IPS-18c (cell line): Measurements from ENCODE around the gene SEPTIN3.

Source experiments
- H3K4me3 ChIP-seq: 2 replicates; pipeline ENCODE4 v1.7.0; 2013; ENCODE audit warnings: low read depth, mild to moderate bottlenecking, low read length, moderate library complexity; ENCODE audit not compliant: insufficient read depth
- H3K9me3 ChIP-seq: one replicate; pipeline ENCODE4 v1.6.1; 2013; ENCODE audit warnings: mild to moderate bottlenecking, low read length, moderate library complexity; ENCODE audit not compliant: control insufficient read depth, insufficient read depth

The SEPTIN3 gene

DNA sequence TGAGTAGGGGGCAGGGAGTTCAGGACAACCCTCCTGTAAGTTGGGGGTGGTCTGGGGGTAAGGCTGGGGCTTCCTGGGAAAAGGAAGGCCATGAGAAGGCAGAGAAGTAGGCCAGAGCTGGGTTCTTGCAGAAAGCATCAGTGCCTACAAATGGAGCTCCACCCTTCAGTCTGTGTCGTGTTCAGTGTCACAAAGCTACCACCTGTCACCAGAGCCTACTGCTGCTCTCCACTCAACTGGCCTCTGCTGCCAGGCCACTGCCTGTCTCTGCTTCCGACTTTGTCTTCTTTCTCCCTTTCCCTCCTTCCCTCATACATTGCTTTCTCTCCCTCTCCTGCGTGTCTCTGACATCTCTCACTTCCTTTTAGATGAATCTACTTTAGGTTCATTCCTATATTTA, 26.0 kb downstream of the SEPTIN3 start:
- no peaks in the 10 kb centered on the region for H3K9me3 ChIP-seq
- no peak overlapping the region for H3K4me3 ChIP-seq

DNA sequence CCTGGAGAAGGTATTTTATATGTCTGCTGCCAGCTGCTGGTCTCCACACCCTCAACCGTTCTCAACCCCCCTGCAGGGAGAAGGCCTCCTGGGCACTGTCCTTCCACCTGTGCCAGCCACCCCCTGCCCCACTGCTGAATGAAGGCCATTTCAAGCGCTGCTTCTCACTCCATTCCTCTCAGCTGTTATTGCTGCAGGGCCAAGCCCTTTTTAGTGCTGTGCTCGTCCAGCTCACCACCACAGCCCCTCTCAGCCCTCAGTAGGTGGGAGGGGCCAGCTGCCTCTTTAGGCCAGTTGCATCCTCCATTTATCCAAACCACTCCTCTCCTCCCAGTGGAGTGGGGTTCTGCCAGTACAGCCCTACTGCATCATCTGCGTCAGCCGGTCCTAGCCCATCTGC, 27.6 kb downstream of the SEPTIN3 start:
- Histone ChIP-seq H3K4me3 (no peak overlapping the region), H3K9me3 (no peaks in the 10 kb centered on the region)

GRCh38 chr22:41998361-41999261, 29.4 kb downstream of the SEPTIN3 start, which contains the start of gene WBP2NL:
WBP2NL (plus strand) TSS chr22:41998788; CDS start chr22:41998819, 31 bp downstream.
- Histone ChIP-seq H3K9me3 (no peaks in the 10 kb centered on the region), H3K4me3 (no peak within 1 kb of the TSS)

DNA sequence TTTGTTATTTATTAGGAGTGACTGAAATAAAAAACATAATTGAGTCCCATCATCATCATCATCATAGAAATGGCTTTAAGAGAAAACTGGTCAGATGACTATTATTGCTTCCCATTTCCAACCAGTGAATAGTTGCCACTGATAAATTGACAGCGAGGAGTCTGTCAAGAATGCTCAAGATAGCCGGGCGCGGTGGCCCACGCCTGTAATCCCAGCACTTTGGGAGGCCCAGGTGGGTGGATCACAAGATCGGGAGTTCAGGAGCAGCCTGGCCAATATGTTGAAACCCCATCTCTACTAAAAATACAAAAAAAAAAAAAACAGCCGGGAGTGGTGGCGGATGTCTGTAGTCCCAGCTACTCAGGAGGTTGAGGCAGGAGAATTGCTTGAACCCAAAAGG, 31.2 kb downstream of the SEPTIN3 start:
- no peaks in the 10 kb centered on the region for H3K9me3 ChIP-seq
- no peak overlapping the region for H3K4me3 ChIP-seq

GRCh38 chr22:42001121-42001520, 31.9 kb downstream of the SEPTIN3 start:
- Histone ChIP-seq H3K9me3 (no peaks in the 10 kb centered on the region), H3K4me3 (no peak overlapping the region)

DNA sequence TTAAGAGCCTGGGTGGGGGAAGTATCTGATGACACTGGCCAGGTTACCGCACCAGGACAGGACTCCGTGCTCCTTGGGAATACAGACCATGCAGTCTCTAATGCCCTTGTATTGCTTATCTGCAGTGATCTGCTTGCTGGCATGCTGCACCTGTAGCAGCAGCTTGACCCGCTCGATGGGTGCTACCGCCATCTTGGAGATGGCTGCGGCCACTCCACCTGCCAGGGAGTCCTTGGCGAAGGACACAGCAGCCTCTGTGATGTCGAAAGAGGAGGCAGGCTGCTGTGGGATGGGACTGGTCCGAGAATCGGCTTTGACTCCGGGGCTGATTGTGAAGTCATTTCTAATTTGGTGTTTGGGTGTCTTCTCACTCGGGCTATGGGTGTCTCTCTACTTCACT, 32.5 kb downstream of the SEPTIN3 start:
- Histone ChIP-seq H3K4me3 (no peak overlapping the region), H3K9me3 (no peaks in the 10 kb centered on the region)

- Histone ChIP-seq H3K4me3 (no peak overlapping the region), H3K9me3 (no peaks in the 10 kb centered on the region)
Observed at GRCh38 chr22:42007922-42008321, 38.7 kb downstream of the SEPTIN3 start.

GRCh38 chr22:42010778-42011177, 41.5 kb downstream of the SEPTIN3 start:
- H3K4me3 ChIP-seq: no peak overlapping the region
- no peaks in the 10 kb centered on the region for H3K9me3 ChIP-seq

GRCh38 chr22:42013385-42013784, 44.1 kb downstream of the SEPTIN3 start:
- H3K9me3 ChIP-seq: no peaks in the 10 kb centered on the region

DNA sequence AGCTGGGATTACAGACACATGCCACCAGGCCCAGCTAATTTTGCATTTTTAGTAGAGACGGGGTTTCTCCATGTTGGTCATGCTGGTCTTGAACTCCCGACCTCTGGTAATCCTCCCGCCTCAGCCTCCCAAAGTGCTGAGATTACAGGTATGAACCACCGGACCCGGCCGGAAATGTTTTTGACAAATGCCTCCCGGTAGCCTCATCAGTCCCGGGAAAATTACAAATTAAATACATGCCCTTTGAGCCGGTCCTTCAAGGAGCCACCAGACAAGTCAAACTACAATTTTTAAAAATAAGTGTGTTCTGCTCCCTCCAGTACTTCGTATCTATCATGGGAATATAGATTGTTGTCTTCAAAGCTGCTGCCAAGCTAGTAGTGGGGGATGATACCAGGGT, 46.9 kb downstream of the SEPTIN3 start:
- no peak overlapping the region for H3K4me3 ChIP-seq
- H3K9me3 ChIP-seq: no peaks in the 10 kb centered on the region

More at GRCh38 chr22:42013385-42013784, 44.1 kb downstream of the SEPTIN3 start:
- H3K4me3 ChIP-seq: no peak overlapping the region

DNA sequence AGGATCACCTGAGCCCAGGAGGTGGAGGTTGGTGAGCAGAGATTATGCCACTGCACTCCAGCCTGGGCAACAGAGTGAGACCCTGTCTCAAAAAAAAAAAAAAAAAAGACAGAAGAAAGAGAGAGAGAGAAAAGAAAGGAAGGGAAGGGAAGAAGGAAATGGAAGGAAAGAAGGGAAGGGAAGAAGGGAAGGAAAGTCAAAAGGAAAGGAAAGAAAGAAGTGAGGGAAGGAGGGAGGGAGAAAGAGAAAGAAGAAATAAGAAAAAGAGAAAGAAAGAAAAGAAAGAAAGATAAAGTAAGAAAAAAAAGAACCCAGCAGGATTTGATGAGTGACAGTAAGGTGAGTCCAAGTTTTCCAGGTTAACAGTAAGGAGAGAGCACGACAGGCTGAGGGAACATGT, 49.0 kb downstream of the SEPTIN3 start:
- Histone ChIP-seq H3K9me3 (no peaks in the 10 kb centered on the region), H3K4me3 (no peak overlapping the region)
